Endothelial cell of umbilical vein (primary cell): Measurements from ENCODE around the gene RNF130. TPM values are rescaled to one million over a fixed set of nuclear protein-coding genes. Genes with fewer than 3 reads are reported as not detected.

ENCODE experiments used
- BruUV-seq: library from RNA; stranded (reverse); fragments of 400-500 nt; replicated peaks from 2 replicates; lab custom pipeline; 2021; lab: Mats Ljungman, UMichigan
- CTCF ChIA-PET: fragments of 300-600, 350-600 bp; sonication (Branson Sonifier 250); formaldehyde crosslinking; loops from one replicate; lab custom pipeline; 2021; ENCODE audit warnings: antibody characterized with exemption, inconsistent platforms; lab: Charles Lee
- POLR2A ChIA-PET: fragments of 300-600, 350-600 bp; sonication (Branson Sonifier 250); formaldehyde crosslinking; loops from one replicate; lab custom pipeline; 2021; ENCODE audit warnings: antibody characterized with exemption, inconsistent platforms; lab: Charles Lee
- DNase-seq: peaks from one replicate; pipeline ENCODE4 v3.0.0-alpha.2; 2011; ENCODE audit warnings: low read depth, low spot score
- FAIRE-seq: peaks from 2 replicates; lab custom pipeline; 2011; peaks lifted over from hg19 to GRCh38; lab: Jason Lieb, UNC
- H2AFZ ChIP-seq: 2 replicates; pipeline ENCODE4 v1.6.0; 2012; ENCODE audit warnings: low read depth, low read length, control low read depth, inconsistent platforms
- H3K27ac ChIP-seq: 2 replicates; pipeline ENCODE4 v1.5.1; 2011; ENCODE audit warnings: low read depth, mild to moderate bottlenecking, control low read depth, low read length, moderate library complexity; ENCODE audit not compliant: insufficient read depth
- H3K27me3 ChIP-seq, 2 experiments: 2 replicates each; pipeline versions ENCODE4 v1.6.0 to v1.6.1; 2011; ENCODE audit warnings: low read length in 2 of 2, mixed read lengths in 1 of 2; ENCODE audit not compliant: control insufficient read depth in 2 of 2, insufficient read depth in 2 of 2
- H3K36me3 ChIP-seq, 2 experiments: 2 replicates in 1 of 2; 3 replicates in 1 of 2; pipeline ENCODE4 v1.5.1; 2011; ENCODE audit warnings: low read length in 2 of 2, mild to moderate bottlenecking in 1 of 2, moderate library complexity in 1 of 2; ENCODE audit not compliant: control insufficient read depth in 2 of 2, insufficient read depth in 2 of 2; ENCODE audit errors: extremely low read depth in 1 of 2
- H3K4me1 ChIP-seq: 3 replicates; pipeline ENCODE4 v1.5.1; 2011; ENCODE audit warnings: mild to moderate bottlenecking, low read length; ENCODE audit not compliant: control insufficient read depth, insufficient read depth; ENCODE audit errors: extremely low read depth
- H3K4me2 ChIP-seq: 2 replicates; pipeline ENCODE4 v1.6.1; 2011; ENCODE audit warnings: low read length, control low read depth, mixed read lengths; ENCODE audit not compliant: insufficient read depth
- H3K4me3 ChIP-seq, 3 experiments: fragments of 200-600 bp in 1 of 3; sonication (generic), shearing (Covaris generic) in 1 of 3; replicated peaks in 1 of 3; 2 replicates each; pipeline ENCODE4 v1.5.1; 2011 to 2016; ENCODE audit warnings: control low read depth in 3 of 3, low read length in 3 of 3, mild to moderate bottlenecking in 2 of 3, inconsistent platforms in 1 of 3, low read depth in 1 of 3, moderate library complexity in 1 of 3; ENCODE audit not compliant: insufficient read depth in 1 of 3
- H3K79me2 ChIP-seq: 2 replicates; pipeline ENCODE4 v1.6.0; 2012; ENCODE audit warnings: low read length, inconsistent platforms; ENCODE audit not compliant: control insufficient read depth, insufficient read depth
- H3K9ac ChIP-seq: replicated peaks from 2 replicates; pipeline ENCODE3; 2011; ENCODE audit warnings: low read length, control low read depth; ENCODE audit not compliant: insufficient read depth; ENCODE audit errors: extremely low read depth
- H3K9me1 ChIP-seq: replicated peaks from 3 replicates; pipeline ENCODE4 v1.6.0; 2011; ENCODE audit warnings: mild to moderate bottlenecking, low read length; ENCODE audit not compliant: control insufficient read depth, insufficient read depth; ENCODE audit errors: extremely low read depth
- H3K9me3 ChIP-seq: replicated peaks from 2 replicates; pipeline ENCODE4 v1.5.1; 2012; ENCODE audit warnings: low read length, inconsistent platforms; ENCODE audit not compliant: control insufficient read depth, insufficient read depth
- H4K20me1 ChIP-seq: replicated peaks from 2 replicates; pipeline ENCODE3; 2011; ENCODE audit warnings: mild to moderate bottlenecking, low read length; ENCODE audit not compliant: control insufficient read depth, insufficient read depth; ENCODE audit errors: extremely low read depth
- CTCF ChIP-seq, 2 donors: IDR thresholded peaks; 1 replicate in 1 of 2; 2 replicates in 1 of 2; pipeline ENCODE4 v1.5.1; 2011; ENCODE audit warnings: low read length in 2 of 2, mild to moderate bottlenecking in 2 of 2, moderate library complexity in 2 of 2, control low read depth in 1 of 2, inconsistent platforms in 1 of 2, low read depth in 1 of 2; ENCODE audit not compliant: insufficient read depth in 1 of 2; ENCODE audit errors: extremely low read depth in 1 of 2
- EZH2 ChIP-seq: IDR thresholded peaks from 2 replicates; pipeline ENCODE4 v1.6.1; 2012; ENCODE audit warnings: borderline replicate concordance, low read depth, mild to moderate bottlenecking, moderate library complexity, low read length, inconsistent platforms; ENCODE audit not compliant: severe bottlenecking
- FOS ChIP-seq: IDR thresholded peaks from 2 replicates; pipeline ENCODE4 v1.6.1; 2011; ENCODE audit warnings: mild to moderate bottlenecking, low read length, moderate library complexity, borderline replicate concordance; ENCODE audit not compliant: insufficient read depth
- GATA2 ChIP-seq: IDR thresholded peaks from 2 replicates; pipeline ENCODE4 v1.7.0; 2011; ENCODE audit warnings: low read depth, mild to moderate bottlenecking, moderate library complexity, mixed read lengths, low read length; ENCODE audit not compliant: insufficient read length, insufficient read depth
- JUN ChIP-seq: IDR thresholded peaks from 2 replicates; pipeline ENCODE4 v1.6.1; 2011; ENCODE audit warnings: borderline replicate concordance, low read depth; ENCODE audit not compliant: insufficient read length, insufficient read depth
- MYC ChIP-seq: IDR thresholded peaks from one replicate; pipeline ENCODE4 v1.6.1; 2011; ENCODE audit warnings: mild to moderate bottlenecking, low read depth, low read length
- POLR2A ChIP-seq: IDR thresholded peaks from 2 replicates; pipeline ENCODE4 v1.6.1; 2012; ENCODE audit warnings: low read depth, mild to moderate bottlenecking, control low read depth, low read length
- POLR2AphosphoS5 ChIP-seq: IDR thresholded peaks from 2 replicates; pipeline ENCODE4 v1.6.1; 2012; ENCODE audit warnings: low read depth, mild to moderate bottlenecking, control low read depth, low read length, moderate library complexity; ENCODE audit not compliant: insufficient read depth
- dilution Hi-C: fragments of 300-500 bp; cut with MboI; formaldehyde crosslinking; loops from one replicate; pipeline ENCODE4 v1.15.0; 2019; ENCODE audit warnings: low sequenced_read_pairs; ENCODE audit not compliant: extremely low pct_ligation_motif_present
- intact Hi-C: fragments of 100-400 bp; cut with micrococcal nuclease; formaldehyde crosslinking; loops from one replicate; pipeline ENCODE4 v1.10.0; 2022
- polyA plus RNA-seq, 4 experiments: library from polyadenylated mRNA; depleted of rRNA in 3 of 4; stranded (reverse) in 3 of 4; unstranded in 1 of 4; fragments of >200 nt; gene quantifications; 2 replicates each; pipeline versions ENCODE4 v1.2.1 to v1.2.3, GENCODE V29; 2011 to 2012; ENCODE audit warnings: missing spikeins in 1 of 4
- total RNA-seq: library from RNA; stranded (reverse); gene quantifications from 2 replicates; pipeline ENCODE4 v1.2.3, GENCODE V29; 2021
- TF ChIP-seq, protein P1 (sequence below): IDR thresholded peaks from 2 replicates; pipeline ENCODE4 v1.6.1; 2011; ENCODE audit not compliant: insufficient read depth, insufficient read length

The RNF130 gene
- total and polyA plus RNA-seq, 2 donors (not counting 3 experiments of a cell fraction or from before 2014, with no cell fraction given): 43.0 to 43.1 TPM

GRCh38 chr5:180112181-180112861, 40.8 kb upstream of the RNF130 start:
- H3K36me3 ChIP-seq: no peaks in the 10 kb centered on the region
- dilution Hi-C loops: no loop called here
- no peak overlapping the region for H3K4me3 ChIP-seq
- no peaks in the 10 kb centered on the region for H3K9me1 ChIP-seq
- no peaks in the 10 kb centered on the region for H3K4me1 ChIP-seq
- H3K9me3 ChIP-seq: no peaks in the 10 kb centered on the region
- BruUV-seq: no TSS peak
- H2AFZ ChIP-seq: no peak overlapping the region
- no peaks in the 10 kb centered on the region for H3K79me2 ChIP-seq
- H3K4me2 ChIP-seq: no peak overlapping the region
- intact Hi-C loops: no loop called here
- H4K20me1 ChIP-seq: no peaks in the 10 kb centered on the region
- no peaks in the 10 kb centered on the region for H3K27me3 ChIP-seq
- POLR2A ChIA-PET: no interaction called here
- no peak for TF ChIP-seq EZH2
- TF ChIP-seq POLR2A: no peak
- TF ChIP-seq JUN: no peak
- TF ChIP-seq, protein P1, sequence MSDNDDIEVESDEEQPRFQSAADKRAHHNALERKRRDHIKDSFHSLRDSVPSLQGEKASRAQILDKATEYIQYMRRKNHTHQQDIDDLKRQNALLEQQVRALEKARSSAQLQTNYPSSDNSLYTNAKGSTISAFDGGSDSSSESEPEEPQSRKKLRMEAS: no peak
- FAIRE-seq: no peak
- H3K27ac ChIP-seq: no peak overlapping the region
- no peak for DNase-seq
- CTCF ChIA-PET: no interaction called here
- H3K9ac ChIP-seq: no peak overlapping the region

- intact Hi-C loops (no loop called here), dilution Hi-C loops (no loop called here)
- Histone ChIP-seq H3K4me3 (no peak overlapping the region), H3K9me3 (no peaks in the 10 kb centered on the region), H2AFZ (no peak overlapping the region), H3K36me3 (no peaks in the 10 kb centered on the region), H3K27ac (no peak overlapping the region), H3K9ac (no peak overlapping the region), H3K4me1 (no peaks in the 10 kb centered on the region), H3K9me1 (no peaks in the 10 kb centered on the region), H3K27me3 (no peaks in the 10 kb centered on the region), H4K20me1 (no peaks in the 10 kb centered on the region), H3K4me2 (no peak overlapping the region), H3K79me2 (no peaks in the 10 kb centered on the region)
- FAIRE-seq: no peak
- no peak for DNase-seq
- no peak for TF ChIP-seq JUN
- TF ChIP-seq EZH2: no peak
- no peak for TF ChIP-seq GATA2
- no peak for TF ChIP-seq FOS
- TF ChIP-seq POLR2AphosphoS5: no peak
- TF ChIP-seq, protein P1: no peak
- no peak for TF ChIP-seq POLR2A
- TF ChIP-seq MYC: no peak
- TF ChIP-seq CTCF (IDR thresholded peaks at IDR 0.05; ENCODE audit: extremely low read depth in 1 of 2, insufficient read depth in 1 of 2, low read depth in 1 of 2, low read length in 2 of 2): no peak
- POLR2A ChIA-PET: no interaction called here
- no TSS peak for BruUV-seq
- CTCF ChIA-PET: no interaction called here
Measured at GRCh38 chr5:180111273-180112002, 39.9 kb upstream of the RNF130 start.
